Inflammatory macrophage treated with lipopolysaccharide for 4 hours (primary cell): ENCODE results near the gene UTP15.

ENCODE experiments used
- DNase-seq: peaks from one replicate; pipeline ENCODE4 v3.0.0-alpha.2; 2020

UTP15 gene

GRCh38 chr5:73582285-73583145 lies 17.0 kb downstream of the UTP15 start:
- DNase-seq: no peak

GRCh38 chr5:73587923-73588322 lies 22.4 kb downstream of the UTP15 start:
- no peak for DNase-seq

GRCh38 chr5:73591102-73591695 lies 25.7 kb downstream of the UTP15 start:
- peak; percentile 66 for DNase-seq

- DNase-seq: no peak
These were observed 26.4 kb downstream of the UTP15 start for GRCh38 chr5:73591698-73592501.

GRCh38 chr5:73592551-73592950 lies 27.0 kb downstream of the UTP15 start:
- DNase-seq: no peak

GRCh38 chr5:73596705-73597328 lies 31.3 kb downstream of the UTP15 start:
- DNase-seq: peak; percentile 47

GRCh38 chr5:73599380-73599779 lies 33.8 kb downstream of the UTP15 start:
- DNase-seq: no peak

- peak; percentile 27 for DNase-seq
These were observed 38.5 kb downstream of the UTP15 start for GRCh38 chr5:73603998-73604397.

GRCh38 chr5:73605223-73606087 lies 39.9 kb downstream of the UTP15 start:
- DNase-seq: no peak

GRCh38 chr5:73606206-73606753 lies 40.7 kb downstream of the UTP15 start:
- no peak for DNase-seq

GRCh38 chr5:73607228-73607627 lies 41.7 kb downstream of the UTP15 start:
- no peak for DNase-seq

GRCh38 chr5:73612799-73613198 lies 47.3 kb downstream of the UTP15 start:
- DNase-seq: no peak

GRCh38 chr5:73615085-73615484 lies 49.5 kb downstream of the UTP15 start:
- DNase-seq: no peak

GRCh38 chr5:73615947-73616346 lies 50.4 kb downstream of the UTP15 start:
- DNase-seq: no peak

GRCh38 chr5:73617510-73618279 lies 52.2 kb downstream of the UTP15 start:
- no peak for DNase-seq

- DNase-seq: no peak
These were observed 54.2 kb downstream of the UTP15 start for GRCh38 chr5:73619606-73620333.

- DNase-seq: no peak
These were observed 54.8 kb downstream of the UTP15 start for GRCh38 chr5:73620334-73620687.

- DNase-seq: no peak
These were observed 57.5 kb downstream of the UTP15 start for GRCh38 chr5:73623060-73623459.

- no peak for DNase-seq
These were observed 58.4 kb downstream of the UTP15 start for GRCh38 chr5:73623901-73624404.

- DNase-seq: no peak
These were observed 59.3 kb downstream of the UTP15 start for GRCh38 chr5:73624888-73625287.
